ENCODE measurements around the gene ZNF532.

The ZNF532 gene

DNA sequence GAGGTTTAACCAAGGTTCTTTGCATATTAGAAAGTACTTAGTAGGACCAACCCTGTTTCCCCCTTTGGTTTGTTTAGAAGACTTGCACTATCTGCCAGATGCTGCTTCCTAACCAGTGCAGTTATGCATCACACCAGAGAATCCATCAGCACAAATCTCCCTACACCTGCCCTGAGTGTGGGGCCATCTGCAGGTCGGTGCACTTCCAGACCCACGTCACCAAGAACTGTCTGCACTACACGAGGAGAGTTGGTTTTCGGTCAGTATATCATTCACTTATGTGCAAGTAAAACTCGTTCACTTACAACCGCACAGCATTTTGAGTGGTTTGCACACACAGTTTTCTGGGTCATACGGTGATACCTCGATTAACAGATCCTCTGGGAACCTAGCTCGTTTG, 69.7 kb downstream of the ZNF532 start:
- Histone ChIP-seq H3K9ac (ENCODE audit: low read depth, low read length, poor library complexity, severe bottlenecking) (no peak overlapping the region), H3K27me3 (ENCODE audit: insufficient read depth, low read length, poor library complexity, severe bottlenecking) (no peaks in the 10 kb centered on the region), H3F3A (ENCODE audit: low read depth) (no peaks in the 10 kb centered on the region), H3K9me2 (replicated peaks; ENCODE audit: low read depth, low read length) (no peaks in the 10 kb centered on the region), H3K4me1 (ENCODE audit: insufficient read depth, low read length, poor library complexity, severe bottlenecking) (no peaks in the 10 kb centered on the region), H3K79me2 (ENCODE audit: insufficient read depth, low read length) (no peaks in the 10 kb centered on the region), H4K20me1 (ENCODE audit: insufficient read depth, low read length, poor library complexity, severe bottlenecking) (no peaks in the 10 kb centered on the region), H3K36me3 (ENCODE audit: insufficient read depth, low read length) (no peaks in the 10 kb centered on the region), H2AFZ (ENCODE audit: low read length) (no peak overlapping the region), H3K4me2 (ENCODE audit: low read depth, low read length, poor library complexity, severe bottlenecking) (no peak overlapping the region), H3K9me3 (ENCODE audit: insufficient read depth, low read depth, low read length) (no peaks in the 10 kb centered on the region), H3K4me3 (ENCODE audit: low read length, poor library complexity, severe bottlenecking) (no peak overlapping the region)
- TF ChIP-seq, protein P1, sequence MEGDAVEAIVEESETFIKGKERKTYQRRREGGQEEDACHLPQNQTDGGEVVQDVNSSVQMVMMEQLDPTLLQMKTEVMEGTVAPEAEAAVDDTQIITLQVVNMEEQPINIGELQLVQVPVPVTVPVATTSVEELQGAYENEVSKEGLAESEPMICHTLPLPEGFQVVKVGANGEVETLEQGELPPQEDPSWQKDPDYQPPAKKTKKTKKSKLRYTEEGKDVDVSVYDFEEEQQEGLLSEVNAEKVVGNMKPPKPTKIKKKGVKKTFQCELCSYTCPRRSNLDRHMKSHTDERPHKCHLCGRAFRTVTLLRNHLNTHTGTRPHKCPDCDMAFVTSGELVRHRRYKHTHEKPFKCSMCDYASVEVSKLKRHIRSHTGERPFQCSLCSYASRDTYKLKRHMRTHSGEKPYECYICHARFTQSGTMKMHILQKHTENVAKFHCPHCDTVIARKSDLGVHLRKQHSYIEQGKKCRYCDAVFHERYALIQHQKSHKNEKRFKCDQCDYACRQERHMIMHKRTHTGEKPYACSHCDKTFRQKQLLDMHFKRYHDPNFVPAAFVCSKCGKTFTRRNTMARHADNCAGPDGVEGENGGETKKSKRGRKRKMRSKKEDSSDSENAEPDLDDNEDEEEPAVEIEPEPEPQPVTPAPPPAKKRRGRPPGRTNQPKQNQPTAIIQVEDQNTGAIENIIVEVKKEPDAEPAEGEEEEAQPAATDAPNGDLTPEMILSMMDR (conservative IDR thresholded peaks at IDR 0.05; ENCODE audit: low read length): no peak
- TF ChIP-seq EZH2phosphoT487 (IDR thresholded peaks at IDR 0.05; ENCODE audit: borderline replicate concordance): no peak

DNA sequence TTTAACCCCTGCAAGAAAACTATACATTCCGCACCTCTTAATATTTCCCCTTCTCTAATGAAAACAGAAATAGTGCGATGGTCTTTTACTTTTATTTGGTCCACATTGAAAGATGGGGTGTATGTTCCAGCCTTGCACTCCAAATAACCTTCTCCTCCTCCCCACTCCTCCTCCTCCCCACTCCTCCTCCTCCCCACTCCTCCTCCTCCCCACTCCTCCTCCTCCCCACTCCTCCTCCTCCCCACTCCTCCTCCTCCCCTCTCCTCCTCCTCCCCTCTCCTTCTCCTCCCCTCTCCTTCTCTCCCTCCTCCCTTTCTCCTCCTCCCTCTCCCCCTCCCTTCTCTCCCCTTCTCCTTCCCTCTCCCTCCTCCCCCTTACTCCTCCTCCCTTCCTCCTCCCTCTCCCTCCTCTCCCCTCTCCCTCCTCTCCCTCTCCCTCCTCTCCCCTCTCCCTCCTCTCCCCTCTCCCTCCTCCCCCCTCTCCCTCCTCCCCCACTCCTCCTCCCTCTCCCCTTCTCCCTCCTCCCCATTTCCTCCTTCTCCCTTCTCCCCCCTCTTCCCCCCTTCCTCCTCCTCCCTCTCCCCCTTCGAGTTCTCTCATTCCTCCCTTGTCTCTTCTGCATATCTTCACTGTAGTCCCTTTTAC, 70.4 kb downstream of the ZNF532 start:
- H3K9me3 ChIP-seq (ENCODE audit: insufficient read depth, low read depth, low read length): no peaks in the 10 kb centered on the region
- no peaks in the 10 kb centered on the region for H4K20me1 ChIP-seq (ENCODE audit: insufficient read depth, low read length, poor library complexity, severe bottlenecking)
- H3K9me2 ChIP-seq (replicated peaks; ENCODE audit: low read depth, low read length): no peaks in the 10 kb centered on the region
- no peak overlapping the region for H2AFZ ChIP-seq (ENCODE audit: low read length)
- no peak overlapping the region for H3K4me2 ChIP-seq (ENCODE audit: low read depth, low read length, poor library complexity, severe bottlenecking)
- H3K9ac ChIP-seq (ENCODE audit: low read depth, low read length, poor library complexity, severe bottlenecking): no peak overlapping the region
- H3K4me3 ChIP-seq (ENCODE audit: low read length, poor library complexity, severe bottlenecking): no peak overlapping the region
- H3K27me3 ChIP-seq (ENCODE audit: insufficient read depth, low read length, poor library complexity, severe bottlenecking): no peaks in the 10 kb centered on the region
- no peaks in the 10 kb centered on the region for H3F3A ChIP-seq (ENCODE audit: low read depth)
- H3K79me2 ChIP-seq (ENCODE audit: insufficient read depth, low read length): no peaks in the 10 kb centered on the region
- TF ChIP-seq, protein P1 (conservative IDR thresholded peaks at IDR 0.05; ENCODE audit: low read length): no peak
- no peak for TF ChIP-seq EZH2phosphoT487 (IDR thresholded peaks at IDR 0.05; ENCODE audit: borderline replicate concordance)
- H3K36me3 ChIP-seq (ENCODE audit: insufficient read depth, low read length): no peaks in the 10 kb centered on the region
- H3K4me1 ChIP-seq (ENCODE audit: insufficient read depth, low read length, poor library complexity, severe bottlenecking): no peaks in the 10 kb centered on the region

DNA sequence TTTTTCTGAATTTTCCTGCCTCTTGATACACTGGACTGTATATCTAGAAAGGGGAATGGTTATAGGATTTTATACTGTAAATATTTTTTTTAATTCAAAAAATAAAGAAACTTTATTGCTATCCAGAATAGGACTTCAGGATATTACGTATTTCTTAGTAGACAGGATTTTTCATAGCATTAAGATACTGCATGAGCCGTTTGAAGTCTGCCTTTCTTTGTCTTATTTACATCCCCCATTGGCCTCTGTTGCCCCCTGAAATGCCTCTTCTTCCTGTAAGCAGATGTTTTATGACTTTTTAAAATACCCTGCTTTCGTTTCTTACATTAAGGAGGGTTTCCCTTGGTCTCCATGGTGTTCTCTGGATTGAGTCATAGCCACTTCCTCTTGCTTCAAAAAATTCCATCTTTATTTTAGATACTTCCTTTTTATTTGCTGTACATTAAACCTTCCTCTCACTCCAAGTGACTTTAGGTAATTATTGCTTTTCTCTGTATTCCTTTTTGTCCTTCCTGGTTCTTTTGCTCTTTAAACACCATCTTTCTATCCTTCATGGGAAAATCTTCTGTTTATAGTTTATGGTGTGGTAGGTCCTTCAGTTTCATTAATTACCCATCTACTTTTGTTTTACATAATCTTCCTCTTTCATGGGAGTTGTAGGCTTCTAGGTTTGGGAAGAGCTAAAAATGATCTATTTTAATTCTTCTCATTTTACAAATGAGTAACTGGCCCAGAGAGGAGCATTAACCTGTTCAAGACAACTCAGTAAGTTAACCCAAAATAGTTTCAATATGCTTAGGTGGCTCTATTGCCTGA, 72.6 kb downstream of the ZNF532 start:
- Histone ChIP-seq H3K27me3 (ENCODE audit: insufficient read depth, low read length, poor library complexity, severe bottlenecking) (no peaks in the 10 kb centered on the region), H2AFZ (ENCODE audit: low read length) (no peak overlapping the region), H3F3A (ENCODE audit: low read depth) (no peaks in the 10 kb centered on the region), H3K36me3 (ENCODE audit: insufficient read depth, low read length) (no peaks in the 10 kb centered on the region), H3K9me3 (ENCODE audit: insufficient read depth, low read depth, low read length) (no peaks in the 10 kb centered on the region), H3K9ac (ENCODE audit: low read depth, low read length, poor library complexity, severe bottlenecking) (no peak overlapping the region), H3K9me2 (replicated peaks; ENCODE audit: low read depth, low read length) (no peaks in the 10 kb centered on the region), H3K4me3 (ENCODE audit: low read length, poor library complexity, severe bottlenecking) (no peak overlapping the region), H3K79me2 (ENCODE audit: insufficient read depth, low read length) (no peaks in the 10 kb centered on the region), H4K20me1 (ENCODE audit: insufficient read depth, low read length, poor library complexity, severe bottlenecking) (no peaks in the 10 kb centered on the region), H3K4me2 (ENCODE audit: low read depth, low read length, poor library complexity, severe bottlenecking) (no peak overlapping the region), H3K4me1 (ENCODE audit: insufficient read depth, low read length, poor library complexity, severe bottlenecking) (no peaks in the 10 kb centered on the region)
- TF ChIP-seq, protein P1 (conservative IDR thresholded peaks at IDR 0.05; ENCODE audit: low read length): no peak
- TF ChIP-seq EZH2phosphoT487 (IDR thresholded peaks at IDR 0.05; ENCODE audit: borderline replicate concordance): no peak
